SK-N-SH treated with all-trans-retinoic acid at 6 μM for 48 hours (cell line): ENCODE results near the gene HERC2.

Source experiments
- ARNTL ChIP-seq: fragments of 450-650 bp; formaldehyde crosslinking; IDR thresholded peaks from 2 replicates; pipeline ENCODE4 v1.5.0; 2020; ENCODE audit warnings: low read depth, mild to moderate bottlenecking, moderate library complexity, borderline replicate concordance
- CSDC2 ChIP-seq: fragments of 250-450 bp; sonication (Bioruptor Pico); IDR thresholded peaks from 2 replicates; pipeline ENCODE4 v1.5.0; 2020; ENCODE audit warnings: mild to moderate bottlenecking, moderate library complexity
- GLIS3 ChIP-seq: fragments of 250-450 bp; sonication (Bioruptor Pico); IDR thresholded peaks from 2 replicates; pipeline ENCODE4 v1.5.0; 2020; ENCODE audit warnings: mild to moderate bottlenecking, moderate library complexity
- ISL1 ChIP-seq: fragments of 250-450 bp; sonication (Bioruptor Pico); IDR thresholded peaks from 2 replicates; pipeline ENCODE4 v2.1.2; 2022; ENCODE audit warnings: mild to moderate bottlenecking, moderate library complexity
- OSR1 ChIP-seq: fragments of 250-450 bp; sonication (Bioruptor Pico); IDR thresholded peaks from 2 replicates; pipeline ENCODE4 v1.8.0; 2022; ENCODE audit warnings: moderate library complexity, mild to moderate bottlenecking, inconsistent platforms
- PPARA ChIP-seq: fragments of 250-450 bp; sonication (Bioruptor Pico); IDR thresholded peaks from 2 replicates; pipeline ENCODE4 v1.5.0; 2020; ENCODE audit warnings: mild to moderate bottlenecking, borderline replicate concordance
- TCF4 ChIP-seq: fragments of 250-450 bp; sonication (Bioruptor Pico); IDR thresholded peaks from 2 replicates; pipeline ENCODE4 v1.8.0; 2021; ENCODE audit warnings: mild to moderate bottlenecking, moderate library complexity, borderline replicate concordance
- ZFP3 ChIP-seq: fragments of 250-450 bp; sonication (Bioruptor Pico); IDR thresholded peaks from 2 replicates; pipeline ENCODE4 v1.5.0; 2020; ENCODE audit warnings: mild to moderate bottlenecking, moderate library complexity
- TF ChIP-seq, protein P1 (sequence below): fragments of 250-450 bp; sonication (Bioruptor Pico); IDR thresholded peaks from 2 replicates; pipeline ENCODE4 v1.5.1; 2020; ENCODE audit warnings: low read depth, mild to moderate bottlenecking, moderate library complexity
- TF ChIP-seq, protein P2 (sequence below): fragments of 250-450 bp; sonication (Bioruptor Pico); IDR thresholded peaks from 2 replicates; pipeline ENCODE4 v1.8.0; 2021; ENCODE audit warnings: low read depth, mild to moderate bottlenecking, moderate library complexity, borderline replicate concordance
- TF ChIP-seq, protein P3 (sequence below): fragments of 250-450 bp; sonication (Bioruptor Pico); IDR thresholded peaks from 2 replicates; pipeline ENCODE4 v1.8.0; 2020; ENCODE audit warnings: mild to moderate bottlenecking, moderate library complexity, borderline replicate concordance
- TF ChIP-seq, protein P4 (sequence below): fragments of 250-450 bp; sonication (Bioruptor Pico); IDR thresholded peaks from 2 replicates; pipeline ENCODE4 v1.5.1; 2021; ENCODE audit warnings: mild to moderate bottlenecking, moderate library complexity

DNA sequence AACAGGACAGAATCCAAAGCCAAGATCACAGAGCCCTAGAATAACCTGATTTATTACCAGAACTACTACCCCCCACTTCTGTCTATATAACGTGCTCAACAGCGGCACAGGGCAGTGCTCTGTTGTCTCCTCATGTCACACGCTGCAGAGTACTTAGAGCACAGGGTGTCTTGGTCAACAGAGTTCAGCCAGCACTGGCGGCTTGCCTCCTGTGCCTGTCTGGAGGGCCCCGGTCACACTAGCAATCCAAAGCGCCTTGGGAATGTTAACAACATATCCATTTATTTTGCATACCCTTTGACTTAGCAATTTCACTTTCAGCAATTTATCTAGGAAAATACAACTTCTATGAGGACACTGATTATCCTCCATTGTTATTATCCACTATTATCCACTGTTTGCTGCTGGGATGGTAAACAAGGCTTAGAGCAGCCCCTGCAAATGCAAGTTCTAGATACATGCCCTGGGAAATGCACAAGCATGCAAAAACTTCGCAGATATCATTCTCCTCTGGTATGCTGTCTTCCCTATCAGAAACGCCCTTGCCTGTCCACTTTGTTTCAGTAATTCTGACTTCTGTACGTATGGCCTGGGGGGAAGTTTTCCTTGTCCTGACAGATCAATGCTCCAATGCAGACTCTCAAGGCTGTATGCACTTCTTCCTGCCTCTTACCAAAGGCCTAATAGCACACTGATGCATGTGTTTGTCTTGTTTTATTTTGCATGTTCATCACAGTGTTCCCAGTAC is 136.7 kb downstream of the HERC2 start:
- TF ChIP-seq, protein P1, sequence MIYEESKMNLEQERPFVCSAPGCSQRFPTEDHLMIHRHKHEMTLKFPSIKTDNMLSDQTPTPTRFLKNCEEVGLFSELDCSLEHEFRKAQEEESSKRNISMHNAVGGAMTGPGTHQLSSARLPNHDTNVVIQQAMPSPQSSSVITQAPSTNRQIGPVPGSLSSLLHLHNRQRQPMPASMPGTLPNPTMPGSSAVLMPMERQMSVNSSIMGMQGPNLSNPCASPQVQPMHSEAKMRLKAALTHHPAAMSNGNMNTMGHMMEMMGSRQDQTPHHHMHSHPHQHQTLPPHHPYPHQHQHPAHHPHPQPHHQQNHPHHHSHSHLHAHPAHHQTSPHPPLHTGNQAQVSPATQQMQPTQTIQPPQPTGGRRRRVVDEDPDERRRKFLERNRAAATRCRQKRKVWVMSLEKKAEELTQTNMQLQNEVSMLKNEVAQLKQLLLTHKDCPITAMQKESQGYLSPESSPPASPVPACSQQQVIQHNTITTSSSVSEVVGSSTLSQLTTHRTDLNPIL (CRISPR knock-in tag): no peak
- TF ChIP-seq, protein P2, sequence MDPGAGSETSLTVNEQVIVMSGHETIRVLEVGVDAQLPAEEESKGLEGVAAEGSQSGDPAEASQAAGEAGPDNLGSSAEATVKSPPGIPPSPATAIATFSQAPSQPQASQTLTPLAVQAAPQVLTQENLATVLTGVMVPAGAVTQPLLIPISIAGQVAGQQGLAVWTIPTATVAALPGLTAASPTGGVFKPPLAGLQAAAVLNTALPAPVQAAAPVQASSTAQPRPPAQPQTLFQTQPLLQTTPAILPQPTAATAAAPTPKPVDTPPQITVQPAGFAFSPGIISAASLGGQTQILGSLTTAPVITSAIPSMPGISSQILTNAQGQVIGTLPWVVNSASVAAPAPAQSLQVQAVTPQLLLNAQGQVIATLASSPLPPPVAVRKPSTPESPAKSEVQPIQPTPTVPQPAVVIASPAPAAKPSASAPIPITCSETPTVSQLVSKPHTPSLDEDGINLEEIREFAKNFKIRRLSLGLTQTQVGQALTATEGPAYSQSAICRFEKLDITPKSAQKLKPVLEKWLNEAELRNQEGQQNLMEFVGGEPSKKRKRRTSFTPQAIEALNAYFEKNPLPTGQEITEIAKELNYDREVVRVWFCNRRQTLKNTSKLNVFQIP (CRISPR knock-in tag): no peak
- TF ChIP-seq ZFP3 (CRISPR knock-in tag) (no peak), PPARA (no peak), GLIS3 (CRISPR knock-in tag) (no peak), CSDC2 (CRISPR knock-in tag) (no peak), ISL1 (CRISPR knock-in tag) (no peak), OSR1 (no peak), TCF4 (no peak), ARNTL (CRISPR knock-in tag) (no peak)
- TF ChIP-seq, protein P3, sequence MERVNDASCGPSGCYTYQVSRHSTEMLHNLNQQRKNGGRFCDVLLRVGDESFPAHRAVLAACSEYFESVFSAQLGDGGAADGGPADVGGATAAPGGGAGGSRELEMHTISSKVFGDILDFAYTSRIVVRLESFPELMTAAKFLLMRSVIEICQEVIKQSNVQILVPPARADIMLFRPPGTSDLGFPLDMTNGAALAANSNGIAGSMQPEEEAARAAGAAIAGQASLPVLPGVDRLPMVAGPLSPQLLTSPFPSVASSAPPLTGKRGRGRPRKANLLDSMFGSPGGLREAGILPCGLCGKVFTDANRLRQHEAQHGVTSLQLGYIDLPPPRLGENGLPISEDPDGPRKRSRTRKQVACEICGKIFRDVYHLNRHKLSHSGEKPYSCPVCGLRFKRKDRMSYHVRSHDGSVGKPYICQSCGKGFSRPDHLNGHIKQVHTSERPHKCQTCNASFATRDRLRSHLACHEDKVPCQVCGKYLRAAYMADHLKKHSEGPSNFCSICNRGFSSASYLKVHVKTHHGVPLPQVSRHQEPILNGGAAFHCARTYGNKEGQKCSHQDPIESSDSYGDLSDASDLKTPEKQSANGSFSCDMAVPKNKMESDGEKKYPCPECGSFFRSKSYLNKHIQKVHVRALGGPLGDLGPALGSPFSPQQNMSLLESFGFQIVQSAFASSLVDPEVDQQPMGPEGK (CRISPR knock-in tag): no peak
- TF ChIP-seq, protein P4, sequence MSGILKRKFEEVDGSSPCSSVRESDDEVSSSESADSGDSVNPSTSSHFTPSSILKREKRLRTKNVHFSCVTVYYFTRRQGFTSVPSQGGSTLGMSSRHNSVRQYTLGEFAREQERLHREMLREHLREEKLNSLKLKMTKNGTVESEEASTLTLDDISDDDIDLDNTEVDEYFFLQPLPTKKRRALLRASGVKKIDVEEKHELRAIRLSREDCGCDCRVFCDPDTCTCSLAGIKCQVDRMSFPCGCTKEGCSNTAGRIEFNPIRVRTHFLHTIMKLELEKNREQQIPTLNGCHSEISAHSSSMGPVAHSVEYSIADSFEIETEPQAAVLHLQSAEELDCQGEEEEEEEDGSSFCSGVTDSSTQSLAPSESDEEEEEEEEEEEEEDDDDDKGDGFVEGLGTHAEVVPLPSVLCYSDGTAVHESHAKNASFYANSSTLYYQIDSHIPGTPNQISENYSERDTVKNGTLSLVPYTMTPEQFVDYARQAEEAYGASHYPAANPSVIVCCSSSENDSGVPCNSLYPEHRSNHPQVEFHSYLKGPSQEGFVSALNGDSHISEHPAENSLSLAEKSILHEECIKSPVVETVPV (CRISPR knock-in tag): no peak
